ENCODE measurements around the gene SUGCT.

SUGCT gene

GRCh38 chr7:40457776-40458480 is 323.1 kb downstream of the SUGCT start:
- no peaks in the 10 kb centered on the region for H3K4me1 ChIP-seq (ENCODE audit: low read length)
- H3K9me3 ChIP-seq (replicated peaks; ENCODE audit: insufficient read depth, low read length) = no peaks in the 10 kb centered on the region
- no peak overlapping the region for H3K4me3 ChIP-seq (ENCODE audit: low read length)
- H2AFZ ChIP-seq (ENCODE audit: low read length) = no peak overlapping the region
- DNase-seq = no peak
- H3K27me3 ChIP-seq (replicated peaks; ENCODE audit: insufficient read depth, low read length) = no peaks in the 10 kb centered on the region
- H3K4me2 ChIP-seq (ENCODE audit: low read depth, low read length) = no peak overlapping the region
- H3K79me2 ChIP-seq (ENCODE audit: low read length) = no peaks in the 10 kb centered on the region
- H3K9ac ChIP-seq (ENCODE audit: low read length) = no peak overlapping the region
- TF ChIP-seq EZH2 (optimal IDR thresholded peaks at IDR 0.05; ENCODE audit: low read depth, low read length) (no peak), EZH2phosphoT487 (IDR thresholded peaks at IDR 0.05; ENCODE audit: low read length) (no peak), CTCF (IDR thresholded peaks at IDR 0.05; ENCODE audit: low read length) (no peak)
- no peaks in the 10 kb centered on the region for H3F3A ChIP-seq (ENCODE audit: insufficient read depth, low read length)
- no peak overlapping the region for H3K27ac ChIP-seq (ENCODE audit: low read length)
- no peaks in the 10 kb centered on the region for H4K20me1 ChIP-seq (ENCODE audit: insufficient read depth, low read length)
- H3K9me2 ChIP-seq (replicated peaks; ENCODE audit: insufficient read depth, low read length) = no peaks in the 10 kb centered on the region
- H3K36me3 ChIP-seq (replicated peaks; ENCODE audit: insufficient read depth, low read length) = no peaks in the 10 kb centered on the region

- no peak overlapping the region for H3K27ac ChIP-seq (ENCODE audit: low read length)
- no peak overlapping the region for H3K9ac ChIP-seq (ENCODE audit: low read length)
- no peaks in the 10 kb centered on the region for H3K4me1 ChIP-seq (ENCODE audit: low read length)
- H4K20me1 ChIP-seq (ENCODE audit: insufficient read depth, low read length) = no peaks in the 10 kb centered on the region
- no peak overlapping the region for H3K4me2 ChIP-seq (ENCODE audit: low read depth, low read length)
- no peaks in the 10 kb centered on the region for H3K27me3 ChIP-seq (replicated peaks; ENCODE audit: insufficient read depth, low read length)
- no peaks in the 10 kb centered on the region for H3K9me2 ChIP-seq (replicated peaks; ENCODE audit: insufficient read depth, low read length)
- H3F3A ChIP-seq (ENCODE audit: insufficient read depth, low read length) = no peaks in the 10 kb centered on the region
- no peak overlapping the region for H3K4me3 ChIP-seq (ENCODE audit: low read length)
- no peaks in the 10 kb centered on the region for H3K79me2 ChIP-seq (ENCODE audit: low read length)
- no peaks in the 10 kb centered on the region for H3K36me3 ChIP-seq (replicated peaks; ENCODE audit: insufficient read depth, low read length)
- TF ChIP-seq EZH2 (optimal IDR thresholded peaks at IDR 0.05; ENCODE audit: low read depth, low read length) (no peak), CTCF (IDR thresholded peaks at IDR 0.05; ENCODE audit: low read length) (no peak), EZH2phosphoT487 (IDR thresholded peaks at IDR 0.05; ENCODE audit: low read length) (no peak)
- no peak overlapping the region for H2AFZ ChIP-seq (ENCODE audit: low read length)
- no peaks in the 10 kb centered on the region for H3K9me3 ChIP-seq (replicated peaks; ENCODE audit: insufficient read depth, low read length)
- no peak for DNase-seq
Observed at GRCh38 chr7:40463446-40463845, 328.6 kb downstream of the SUGCT start.

GRCh38 chr7:40468891-40469864 is 334.4 kb downstream of the SUGCT start:
- H3K79me2 ChIP-seq (ENCODE audit: low read length) = no peaks in the 10 kb centered on the region
- H3K27ac ChIP-seq (ENCODE audit: low read length) = no peak overlapping the region
- H4K20me1 ChIP-seq (ENCODE audit: insufficient read depth, low read length) = no peaks in the 10 kb centered on the region
- H3K27me3 ChIP-seq (replicated peaks; ENCODE audit: insufficient read depth, low read length) = peaks cover 9% of the 10 kb centered on the region
- H3K9me3 ChIP-seq (replicated peaks; ENCODE audit: insufficient read depth, low read length) = no peaks in the 10 kb centered on the region
- H3K9ac ChIP-seq (ENCODE audit: low read length) = no peak overlapping the region
- H2AFZ ChIP-seq (ENCODE audit: low read length) = no peak overlapping the region
- DNase-seq = no peak
- H3K4me2 ChIP-seq (ENCODE audit: low read depth, low read length) = no peak overlapping the region
- H3K4me3 ChIP-seq (ENCODE audit: low read length) = no peak overlapping the region
- H3K4me1 ChIP-seq (ENCODE audit: low read length) = 0 out of 2 replicates have a peak, but pooled peaks cover under 1% of the 10 kb centered on the region
- no peaks in the 10 kb centered on the region for H3K9me2 ChIP-seq (replicated peaks; ENCODE audit: insufficient read depth, low read length)
- TF ChIP-seq EZH2 (optimal IDR thresholded peaks at IDR 0.05; ENCODE audit: low read depth, low read length) (no peak), CTCF (IDR thresholded peaks at IDR 0.05; ENCODE audit: low read length) (no peak), EZH2phosphoT487 (IDR thresholded peaks at IDR 0.05; ENCODE audit: low read length) (no peak)
- H3K36me3 ChIP-seq (replicated peaks; ENCODE audit: insufficient read depth, low read length) = no peaks in the 10 kb centered on the region
- no peaks in the 10 kb centered on the region for H3F3A ChIP-seq (ENCODE audit: insufficient read depth, low read length)
